Activated T-cell treated with anti-CD3 and anti-CD28 coated beads, Interleukin-2, amount 50 U/mL, for 72 hours (primary cell): ENCODE data around the gene CAPN2. TPM values are rescaled to one million over a fixed set of nuclear protein-coding genes. Genes with fewer than 3 reads are reported as not detected.
A peak's percentile ranks its signal among the peaks of the same experiment; 100 is the strongest.

ENCODE experiments used
- ATAC-seq, 2 donors: fragments of 150-1000 bp; cut with Tn5 transposase; replicated peaks in 1 of 2; 2 replicates each; pipeline ENCODE4 v1.10.0; 2021; ENCODE audit warnings: moderate library complexity in 2 of 2, mild to moderate bottlenecking in 1 of 2
- DNase-seq, 2 donors: peaks; one replicate each; pipeline ENCODE4 v3.0.0; 2021 to 2022; ENCODE audit warnings: mixed read lengths in 1 of 2
- H3K27ac Mint-ChIP-seq: one replicate; pipeline ENCODE4 v1.8.0; 2022; ENCODE audit warnings: mild to moderate bottlenecking, moderate library complexity, mixed read lengths
- H3K27me3 Mint-ChIP-seq: one replicate; pipeline ENCODE4 v1.8.0; 2022; ENCODE audit warnings: low read depth, mixed read lengths
- H3K36me3 Mint-ChIP-seq, 2 donors: one replicate each; pipeline ENCODE4 v1.8.0; 2022; ENCODE audit warnings: mixed read lengths in 2 of 2, mild to moderate bottlenecking in 1 of 2; ENCODE audit not compliant: insufficient read depth in 2 of 2
- H3K4me1 Mint-ChIP-seq: one replicate; pipeline ENCODE4 v1.8.0; 2022; ENCODE audit warnings: low read depth, mixed read lengths
- H3K4me3 Mint-ChIP-seq, 2 donors: one replicate each; pipeline ENCODE4 v1.8.0; 2022; ENCODE audit warnings: mild to moderate bottlenecking in 2 of 2, mixed read lengths in 2 of 2, moderate library complexity in 2 of 2
- H3K9me3 Mint-ChIP-seq, 2 donors: one replicate each; pipeline ENCODE4 v1.8.0; 2022; ENCODE audit warnings: mixed read lengths in 2 of 2
- total RNA-seq, 2 donors: library from RNA; stranded (reverse); gene quantifications; one replicate each; pipeline ENCODE4 v1.2.3, GENCODE V29; 2022

CAPN2 gene
- 10 to 100 TPM; 37.8 to 58.8 TPM for total RNA-seq

DNA sequence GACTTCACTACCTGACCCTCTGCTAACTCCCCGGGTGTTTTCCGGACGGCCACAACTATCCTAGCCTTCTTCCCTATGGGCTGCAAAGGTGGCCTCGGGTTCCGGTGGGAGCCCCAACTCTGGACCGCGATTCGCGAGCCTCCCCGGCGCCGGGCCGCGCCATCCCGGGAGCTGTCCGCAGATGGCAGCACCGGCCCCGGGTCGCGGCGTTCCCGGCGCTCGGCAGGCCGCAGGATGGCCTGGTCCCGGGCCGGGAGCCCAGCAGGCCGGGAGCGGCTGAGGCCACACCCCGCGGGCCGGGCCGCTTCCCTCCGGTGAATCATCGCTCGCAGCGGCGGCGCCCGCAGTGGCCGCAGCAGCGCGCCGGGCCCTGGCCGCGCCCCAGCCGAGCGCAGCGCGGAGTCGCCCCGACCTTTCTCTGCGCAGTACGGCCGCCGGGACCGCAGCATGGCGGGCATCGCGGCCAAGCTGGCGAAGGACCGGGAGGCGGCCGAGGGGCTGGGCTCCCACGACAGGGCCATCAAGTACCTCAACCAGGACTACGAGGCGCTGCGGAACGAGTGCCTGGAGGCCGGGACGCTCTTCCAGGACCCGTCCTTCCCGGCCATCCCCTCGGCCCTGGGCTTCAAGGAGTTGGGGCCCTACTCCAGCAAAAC, at the start of gene CAPN2:
Gene CAPN2, plus strand, starts transcription at position 346 of the 656 bp plus-strand sequence. Its CDS starts 102 bp downstream, at position 448.
- peak within 1 kb of the TSS; percentile 78 to 84 for H3K4me3 Mint-ChIP-seq
- H3K27me3 Mint-ChIP-seq, result no peaks in the 10 kb centered on the region
- peak; percentile 70 to 81 for DNase-seq
- peak within 1 kb of the TSS; percentile 70 for H3K27ac Mint-ChIP-seq
- peaks cover 76% of the 10 kb centered on the region for H3K4me1 Mint-ChIP-seq
- H3K36me3 Mint-ChIP-seq, result peaks cover 0 to 4% of the 10 kb centered on the region in 2 donors
- peak; percentile 75 to 79 for ATAC-seq
- no peaks in the 10 kb centered on the region for H3K9me3 Mint-ChIP-seq

- Mint-ChIP-seq H3K9me3 (no peaks in the 10 kb centered on the region), H3K27me3 (no peaks in the 10 kb centered on the region), H3K4me3 (no peak overlapping the region), H3K27ac (no peak overlapping the region), H3K36me3 (no peaks in the 10 kb centered on the region), H3K4me1 (no peaks in the 10 kb centered on the region)
- no peak for ATAC-seq
- DNase-seq, result no peak
Observed at GRCh38 chr1:223662943-223663342, 49.4 kb upstream of the CAPN2 start.

GRCh38 chr1:223664106-223664505, 48.2 kb upstream of the CAPN2 start:
- ATAC-seq (no peak), DNase-seq (no peak)
- no peak overlapping the region for H3K4me3 Mint-ChIP-seq
- H3K9me3 Mint-ChIP-seq, result no peaks in the 10 kb centered on the region
- H3K27ac Mint-ChIP-seq, result no peak overlapping the region
- H3K36me3 Mint-ChIP-seq, result no peaks in the 10 kb centered on the region
- H3K4me1 Mint-ChIP-seq, result no peaks in the 10 kb centered on the region
- H3K27me3 Mint-ChIP-seq, result no peaks in the 10 kb centered on the region

- no peak for DNase-seq
- no peak for ATAC-seq
- no peaks in the 10 kb centered on the region for H3K4me1 Mint-ChIP-seq
- H3K4me3 Mint-ChIP-seq, result no peak within 1 kb of the TSS
- no peak within 1 kb of the TSS for H3K27ac Mint-ChIP-seq
- no peaks in the 10 kb centered on the region for H3K36me3 Mint-ChIP-seq
- no peaks in the 10 kb centered on the region for H3K9me3 Mint-ChIP-seq
- H3K27me3 Mint-ChIP-seq, result no peaks in the 10 kb centered on the region
Observed at GRCh38 chr1:223665592-223666312, 46.6 kb upstream of the CAPN2 start, which contains the start of gene CAPN8. Gene CAPN8, minus strand, starts transcription at chr1:223665701. Its CDS starts 55 bp downstream, at chr1:223665646.

- Mint-ChIP-seq H3K27me3 (no peaks in the 10 kb centered on the region), H3K4me1 (no peaks in the 10 kb centered on the region), H3K27ac (no peak overlapping the region), H3K36me3 (no peaks in the 10 kb centered on the region), H3K9me3 (no peaks in the 10 kb centered on the region), H3K4me3 (no peak overlapping the region)
- DNase-seq (no peak), ATAC-seq (no peak)
Observed at GRCh38 chr1:223667484-223668182, 44.7 kb upstream of the CAPN2 start.

- no peak for ATAC-seq
- Mint-ChIP-seq H3K27me3 (no peaks in the 10 kb centered on the region), H3K4me3 (no peak overlapping the region), H3K27ac (no peak overlapping the region), H3K4me1 (no peaks in the 10 kb centered on the region), H3K9me3 (no peaks in the 10 kb centered on the region), H3K36me3 (no peaks in the 10 kb centered on the region)
- no peak for DNase-seq
Observed at GRCh38 chr1:223669003-223669795, 43.1 kb upstream of the CAPN2 start.

DNA sequence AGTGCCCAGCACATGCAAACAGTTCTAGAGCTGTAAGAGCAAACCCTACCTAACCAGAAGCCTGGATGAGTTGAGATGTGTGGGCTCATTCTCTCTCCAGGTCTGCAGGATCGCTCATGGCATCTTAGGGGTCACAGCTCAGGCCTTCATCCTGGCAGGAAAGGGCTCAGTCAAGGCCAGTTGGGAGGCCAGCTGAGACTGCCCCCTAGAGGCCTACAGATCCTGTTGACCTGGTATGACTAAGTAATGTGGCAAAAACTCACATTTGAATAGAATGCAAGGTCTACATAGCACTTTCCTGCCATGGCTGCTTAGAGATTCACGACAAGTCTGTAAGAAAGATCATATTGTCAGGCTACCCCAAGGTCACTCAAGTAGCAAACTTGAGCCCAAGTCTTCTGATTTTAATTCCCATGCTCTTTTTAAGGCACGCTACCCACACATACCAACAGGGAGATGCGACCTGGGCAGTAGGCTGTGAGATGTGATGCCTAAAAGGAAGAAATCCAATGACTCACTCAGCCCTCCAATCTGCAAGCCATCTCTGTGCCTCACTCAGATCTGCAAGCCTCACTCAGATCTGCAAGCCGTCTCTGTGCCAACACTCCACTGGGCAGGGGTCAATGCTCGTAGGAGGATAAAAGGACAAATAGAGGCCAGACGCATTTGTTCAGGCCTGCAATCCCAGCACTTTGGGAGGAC, 41.7 kb upstream of the CAPN2 start:
- peak; percentile 23 to 26 for DNase-seq
- ATAC-seq, result peak in 1 of 2 donors; percentile 61
- H3K9me3 Mint-ChIP-seq, result peaks cover 6 to 7% of the 10 kb centered on the region in 2 donors
- no peak overlapping the region for H3K4me3 Mint-ChIP-seq
- no peak overlapping the region for H3K27ac Mint-ChIP-seq
- H3K27me3 Mint-ChIP-seq, result no peaks in the 10 kb centered on the region
- no peaks in the 10 kb centered on the region for H3K4me1 Mint-ChIP-seq
- peaks cover 6 to 8% of the 10 kb centered on the region in 2 donors for H3K36me3 Mint-ChIP-seq

- Mint-ChIP-seq H3K36me3 (peaks cover 8% of the 10 kb centered on the region in 2 donors), H3K27me3 (no peaks in the 10 kb centered on the region), H3K9me3 (peaks cover 6 to 10% of the 10 kb centered on the region in 2 donors), H3K4me1 (no peaks in the 10 kb centered on the region), H3K4me3 (no peak overlapping the region), H3K27ac (no peak overlapping the region)
- DNase-seq (no peak), ATAC-seq (no peak)
Observed at GRCh38 chr1:223674119-223674890, 38.0 kb upstream of the CAPN2 start.

DNA sequence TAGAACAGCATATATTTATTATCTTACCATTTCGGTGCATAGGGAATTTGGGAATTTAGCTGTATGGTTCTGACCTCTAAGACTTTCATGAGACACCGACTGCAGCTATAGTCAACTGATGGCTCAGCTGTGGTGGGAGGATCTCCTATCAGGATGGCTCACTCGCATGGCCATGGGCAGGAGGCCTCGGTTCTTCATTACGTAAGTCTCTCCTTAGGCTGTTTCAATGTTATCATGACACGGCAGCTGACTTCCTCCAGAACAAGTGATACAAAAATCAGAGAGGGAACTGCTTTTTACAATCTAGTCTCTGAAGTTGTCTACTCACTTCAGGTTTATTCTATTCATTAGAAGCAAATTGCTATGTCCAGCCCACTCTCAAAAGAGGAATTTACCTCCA, 33.5 kb upstream of the CAPN2 start:
- DNase-seq, result no peak

DNA sequence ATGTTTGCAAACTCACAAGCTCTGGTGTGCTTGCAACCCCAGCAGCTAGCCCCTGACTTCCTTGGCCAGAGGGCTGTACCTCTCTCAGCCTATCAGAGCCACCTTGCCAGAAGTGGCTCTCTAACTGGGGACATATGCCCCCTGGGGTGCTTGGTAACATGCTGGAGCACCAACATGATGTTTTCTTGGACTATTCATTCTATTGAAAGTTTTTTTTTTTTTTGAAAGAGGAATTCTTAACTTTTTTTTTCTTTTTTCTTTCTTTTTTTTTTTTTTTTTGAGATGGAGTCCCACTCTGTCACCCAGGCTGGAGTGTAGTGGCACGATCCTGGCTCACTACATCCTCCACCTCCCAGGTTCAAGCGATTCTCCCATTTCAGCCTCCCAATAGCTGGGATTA, 32.2 kb upstream of the CAPN2 start:
- Mint-ChIP-seq H3K36me3 (peaks cover under 1 to 3% of the 10 kb centered on the region in 2 donors), H3K4me3 (no peak overlapping the region), H3K9me3 (peaks cover 0 to 5% of the 10 kb centered on the region in 2 donors), H3K4me1 (no peaks in the 10 kb centered on the region), H3K27ac (no peak overlapping the region), H3K27me3 (peaks cover 7% of the 10 kb centered on the region)
- no peak for DNase-seq
- no peak for ATAC-seq

More for the DNA sequence above, 33.5 kb upstream of the CAPN2 start:
- no peak overlapping the region for H3K27ac Mint-ChIP-seq
- H3K27me3 Mint-ChIP-seq, result peaks cover 7% of the 10 kb centered on the region
- peaks cover 6 to 10% of the 10 kb centered on the region in 2 donors for H3K9me3 Mint-ChIP-seq
- no peaks in the 10 kb centered on the region for H3K4me1 Mint-ChIP-seq
- no peak for ATAC-seq
- H3K4me3 Mint-ChIP-seq, result no peak overlapping the region
- H3K36me3 Mint-ChIP-seq, result peaks cover 8% of the 10 kb centered on the region in 2 donors

DNA sequence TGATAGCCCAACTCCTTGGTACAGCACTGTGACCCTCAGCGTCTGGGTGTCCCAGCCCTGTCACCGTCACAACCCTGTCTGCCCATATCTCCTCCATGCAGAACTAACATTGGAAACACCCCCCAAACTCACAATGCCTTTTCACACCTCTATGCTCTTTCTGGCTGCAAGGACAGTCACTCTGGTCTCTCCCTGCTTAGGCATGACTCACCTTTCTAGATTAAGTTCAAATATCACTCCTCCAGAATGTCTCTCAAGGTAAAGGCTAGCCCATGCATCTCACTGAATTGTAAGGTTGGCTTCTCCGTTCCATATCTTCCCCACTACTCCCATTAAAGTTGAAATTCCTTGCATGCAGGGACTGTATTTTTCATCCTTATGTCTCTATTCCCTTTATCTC, 29.8 kb upstream of the CAPN2 start:
- no peak overlapping the region for H3K4me3 Mint-ChIP-seq
- H3K36me3 Mint-ChIP-seq, result no peaks in the 10 kb centered on the region
- no peak for ATAC-seq
- no peak overlapping the region for H3K27ac Mint-ChIP-seq
- no peaks in the 10 kb centered on the region for H3K4me1 Mint-ChIP-seq
- no peak for DNase-seq
- H3K9me3 Mint-ChIP-seq, result no peaks in the 10 kb centered on the region
- peaks cover 8% of the 10 kb centered on the region for H3K27me3 Mint-ChIP-seq
